GM18951 (cell line): ENCODE data around the gene LUZP1.

Experiments
- POLR2A ChIP-seq: IDR thresholded peaks from 4 replicates; pipeline ENCODE4 v1.6.1; 2011; ENCODE audit warnings: mild to moderate bottlenecking; ENCODE audit not compliant: insufficient read length, insufficient read depth; ENCODE audit errors: extremely low read depth
- in situ Hi-C: fragments of 300-500 bp; cut with MboI; formaldehyde crosslinking; loops from one replicate; pipeline ENCODE4 v1.12.0; 2022; ENCODE audit warnings: low sequenced_read_pairs, mixed read lengths, inconsistent platforms; ENCODE audit not compliant: unreplicated experiment

The LUZP1 gene

GRCh38 chr1:23092447-23092846, 76.2 kb downstream of the LUZP1 start:
- no peak for TF ChIP-seq POLR2A
- in situ Hi-C loops: no loop called here

- TF ChIP-seq POLR2A: no peak
- in situ Hi-C loops: no loop called here
Measured at GRCh38 chr1:23091545-23091944, 77.1 kb downstream of the LUZP1 start.

GRCh38 chr1:23090056-23090455, 78.6 kb downstream of the LUZP1 start:
- no peak for TF ChIP-seq POLR2A
- in situ Hi-C loops: no loop called here

- in situ Hi-C loops: no loop called here
- TF ChIP-seq POLR2A: no peak
Measured at GRCh38 chr1:23088027-23088426, 80.6 kb downstream of the LUZP1 start.

GRCh38 chr1:23085696-23086095, 83.0 kb downstream of the LUZP1 start:
- no peak for TF ChIP-seq POLR2A
- in situ Hi-C loops: no loop called here

GRCh38 chr1:23084880-23085279, 83.8 kb downstream of the LUZP1 start:
- in situ Hi-C loops: no loop called here

GRCh38 chr1:23083714-23084480, 84.8 kb downstream of the LUZP1 start:
- in situ Hi-C loops: no loop called here
- no peak for TF ChIP-seq POLR2A

More at GRCh38 chr1:23084880-23085279, 83.8 kb downstream of the LUZP1 start:
- TF ChIP-seq POLR2A: no peak

- in situ Hi-C loops: no loop called here
- TF ChIP-seq POLR2A: no peak
Measured at GRCh38 chr1:23081376-23081775, 87.3 kb downstream of the LUZP1 start.

GRCh38 chr1:23080885-23081284, 87.8 kb downstream of the LUZP1 start:
- no peak for TF ChIP-seq POLR2A
- in situ Hi-C loops: no loop called here

- in situ Hi-C loops: loop anchor here (5.0 kb wide), 1 partner anchor 77 kb away; no protein-coding TSS in a partner anchor
- no peak for TF ChIP-seq POLR2A
Measured at GRCh38 chr1:23079025-23079424, 89.6 kb downstream of the LUZP1 start.

- in situ Hi-C loops: no loop called here
- TF ChIP-seq POLR2A: no peak
Measured at GRCh38 chr1:23074012-23074411, 94.6 kb downstream of the LUZP1 start.

- in situ Hi-C loops: no loop called here
- TF ChIP-seq POLR2A: no peak
Measured at GRCh38 chr1:23069675-23070074, 99.0 kb downstream of the LUZP1 start.

- TF ChIP-seq POLR2A: no peak
- in situ Hi-C loops: no loop called here
Measured at GRCh38 chr1:23069149-23069548, 99.5 kb downstream of the LUZP1 start.

- in situ Hi-C loops: no loop called here
- TF ChIP-seq POLR2A: no peak
Measured at GRCh38 chr1:23066075-23066474, 102.6 kb downstream of the LUZP1 start.
